Peyer's patch (tissue), 4 donors: ENCODE results near the gene PGPEP1.

ENCODE experiments used
- POLR2A ChIP-seq, 2 donors: fragments of 450-650 bp; IDR thresholded peaks; one replicate each; pipeline ENCODE4 v1.5.1; 2017; ENCODE audit warnings: antibody characterized with exemption in 2 of 2, mild to moderate bottlenecking in 2 of 2, moderate library complexity in 2 of 2
- TF ChIP-seq, protein P1 (sequence below), 6 experiments: fragments of 450-650 bp in 4 of 6; fragments of 200-600 bp in 2 of 6; sonication (generic) in 1 of 6; IDR thresholded peaks; one replicate each; pipeline ENCODE4 v1.5.1; 2017 to 2019; ENCODE audit warnings: antibody characterized with exemption in 6 of 6, mild to moderate bottlenecking in 3 of 6, moderate library complexity in 1 of 6

DNA sequence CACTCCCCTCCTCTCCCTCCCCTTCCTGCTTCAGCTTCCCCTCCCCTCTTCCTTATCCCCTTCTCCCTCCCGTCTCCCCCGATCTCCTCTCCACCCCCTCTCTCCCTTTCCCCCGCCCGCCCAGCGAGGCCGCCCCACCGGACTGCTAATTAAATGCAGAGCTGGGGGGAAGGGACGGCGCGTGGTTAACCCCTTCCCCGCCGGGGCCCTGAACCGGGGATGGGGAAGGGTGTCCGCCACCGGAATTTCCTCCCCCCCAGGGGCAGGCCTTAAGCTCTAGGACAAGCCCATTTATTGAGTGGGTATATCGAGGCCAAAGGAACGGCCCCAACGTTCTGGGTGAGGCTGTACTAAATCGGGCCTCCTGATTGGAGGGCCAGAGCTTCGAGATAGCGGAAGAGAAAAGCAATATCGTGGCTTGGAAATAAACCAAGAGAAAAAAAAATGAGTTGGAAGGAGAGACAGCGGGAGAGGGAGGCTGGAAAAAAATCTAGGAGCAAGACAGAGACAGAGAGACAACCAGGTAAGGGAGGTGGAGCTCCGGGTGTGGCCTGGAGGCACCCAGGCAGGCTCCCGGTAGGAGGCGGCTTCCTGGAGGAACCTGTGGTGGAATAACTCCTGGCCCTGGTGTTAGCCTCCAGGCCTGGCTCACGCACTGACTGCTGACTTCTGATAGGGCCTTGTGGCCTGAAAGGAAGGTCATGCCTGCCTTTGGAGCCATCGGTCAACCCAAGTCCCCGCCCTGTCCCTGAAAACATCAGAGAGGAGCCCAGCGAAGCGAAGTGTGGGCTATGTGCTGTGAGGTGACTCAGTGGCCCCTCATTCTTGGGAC is 47.4 kb upstream of the PGPEP1 start:
- peak; percentile 40 to 43 for TF ChIP-seq POLR2A (IDR thresholded peaks at IDR 0.05)
- TF ChIP-seq, protein P1, sequence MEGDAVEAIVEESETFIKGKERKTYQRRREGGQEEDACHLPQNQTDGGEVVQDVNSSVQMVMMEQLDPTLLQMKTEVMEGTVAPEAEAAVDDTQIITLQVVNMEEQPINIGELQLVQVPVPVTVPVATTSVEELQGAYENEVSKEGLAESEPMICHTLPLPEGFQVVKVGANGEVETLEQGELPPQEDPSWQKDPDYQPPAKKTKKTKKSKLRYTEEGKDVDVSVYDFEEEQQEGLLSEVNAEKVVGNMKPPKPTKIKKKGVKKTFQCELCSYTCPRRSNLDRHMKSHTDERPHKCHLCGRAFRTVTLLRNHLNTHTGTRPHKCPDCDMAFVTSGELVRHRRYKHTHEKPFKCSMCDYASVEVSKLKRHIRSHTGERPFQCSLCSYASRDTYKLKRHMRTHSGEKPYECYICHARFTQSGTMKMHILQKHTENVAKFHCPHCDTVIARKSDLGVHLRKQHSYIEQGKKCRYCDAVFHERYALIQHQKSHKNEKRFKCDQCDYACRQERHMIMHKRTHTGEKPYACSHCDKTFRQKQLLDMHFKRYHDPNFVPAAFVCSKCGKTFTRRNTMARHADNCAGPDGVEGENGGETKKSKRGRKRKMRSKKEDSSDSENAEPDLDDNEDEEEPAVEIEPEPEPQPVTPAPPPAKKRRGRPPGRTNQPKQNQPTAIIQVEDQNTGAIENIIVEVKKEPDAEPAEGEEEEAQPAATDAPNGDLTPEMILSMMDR (IDR thresholded peaks at IDR 0.05): peak in 3 of 6 experiments; percentile 16 to 28 (median 19)
